ENCODE results near the gene SLC6A1.

GRCh38 chr3:10950476-10951294, 41.9 kb upstream of the SLC6A1 start:
- TF ChIP-seq CTCF (IDR thresholded peaks at IDR 0.05; ENCODE audit: low read depth, low read length, missing input control) (peak; percentile 55), GABPA (IDR thresholded peaks at IDR 0.05 in 1 of 2, conservative IDR thresholded peaks at IDR 0.05 in 1 of 2) (no peak), ZBTB33 (IDR thresholded peaks at IDR 0.05) (no peak), JUND (IDR thresholded peaks at IDR 0.05) (no peak), TAF1 (conservative IDR thresholded peaks at IDR 0.05) (no peak), YY1 (IDR thresholded peaks at IDR 0.05) (no peak), MAX (IDR thresholded peaks at IDR 0.05) (no peak), EGR1 (IDR thresholded peaks at IDR 0.05; ENCODE audit: low read depth in 2 of 2) (no peak), REST (IDR thresholded peaks at IDR 0.05) (no peak)

Measured in liver (tissue), 3 donors.